DLD1 (cell line): ENCODE measurements around the gene ZSCAN10.

ENCODE experiments used
- in situ Hi-C: cut with HindIII; loops from 2 replicates; pipeline ENCODE4 v1.10.0; 2017; ENCODE audit warnings: low sequenced_read_pairs

The ZSCAN10 gene

DNA sequence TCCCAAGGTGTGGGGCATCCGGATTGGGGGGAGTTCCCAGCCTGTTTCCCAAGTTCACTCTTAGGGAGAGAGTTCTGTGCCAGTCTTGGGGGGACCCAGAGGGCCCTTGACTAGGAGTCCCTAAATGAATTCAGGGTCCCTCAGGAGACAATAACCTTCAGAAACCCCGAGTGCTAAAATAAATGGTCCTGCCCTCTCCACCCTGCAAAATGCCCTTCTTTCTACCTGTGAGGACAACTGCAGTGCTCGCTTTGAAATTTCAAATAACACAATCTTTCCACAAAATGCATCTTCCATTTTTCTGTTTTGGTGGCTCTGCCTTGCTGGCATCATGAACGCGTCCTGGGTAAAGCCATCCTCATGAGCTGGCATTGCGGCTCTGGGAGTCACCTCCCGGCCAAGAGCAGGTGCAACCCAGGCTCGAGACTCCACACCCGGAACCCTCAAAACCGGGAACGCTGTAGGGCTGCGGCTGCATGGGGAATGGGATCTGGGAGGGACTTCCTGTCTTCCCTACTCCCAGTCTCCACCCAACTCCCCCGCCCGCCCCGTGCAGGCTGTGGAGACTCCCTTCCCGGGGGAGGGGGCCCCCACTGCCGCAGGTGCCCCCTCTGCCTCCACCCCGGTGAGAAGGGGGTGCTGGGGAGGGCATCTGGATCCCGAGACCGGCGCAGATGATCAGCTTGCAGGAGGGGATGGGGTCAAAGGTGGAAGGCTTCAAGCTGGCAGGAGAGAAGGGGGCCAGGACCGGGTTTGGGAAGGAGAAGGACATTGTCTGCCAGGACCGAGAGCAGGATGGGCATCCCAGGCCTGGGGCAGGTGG is 13.2 kb upstream of the ZSCAN10 start, which contains the start of gene ZNF205:
Gene ZNF205 (plus strand): TSS at position 529 of the 823 bp plus-strand sequence. CDS start 845 bp downstream, outside the sequence.
- in situ Hi-C loops: no loop called here

DNA sequence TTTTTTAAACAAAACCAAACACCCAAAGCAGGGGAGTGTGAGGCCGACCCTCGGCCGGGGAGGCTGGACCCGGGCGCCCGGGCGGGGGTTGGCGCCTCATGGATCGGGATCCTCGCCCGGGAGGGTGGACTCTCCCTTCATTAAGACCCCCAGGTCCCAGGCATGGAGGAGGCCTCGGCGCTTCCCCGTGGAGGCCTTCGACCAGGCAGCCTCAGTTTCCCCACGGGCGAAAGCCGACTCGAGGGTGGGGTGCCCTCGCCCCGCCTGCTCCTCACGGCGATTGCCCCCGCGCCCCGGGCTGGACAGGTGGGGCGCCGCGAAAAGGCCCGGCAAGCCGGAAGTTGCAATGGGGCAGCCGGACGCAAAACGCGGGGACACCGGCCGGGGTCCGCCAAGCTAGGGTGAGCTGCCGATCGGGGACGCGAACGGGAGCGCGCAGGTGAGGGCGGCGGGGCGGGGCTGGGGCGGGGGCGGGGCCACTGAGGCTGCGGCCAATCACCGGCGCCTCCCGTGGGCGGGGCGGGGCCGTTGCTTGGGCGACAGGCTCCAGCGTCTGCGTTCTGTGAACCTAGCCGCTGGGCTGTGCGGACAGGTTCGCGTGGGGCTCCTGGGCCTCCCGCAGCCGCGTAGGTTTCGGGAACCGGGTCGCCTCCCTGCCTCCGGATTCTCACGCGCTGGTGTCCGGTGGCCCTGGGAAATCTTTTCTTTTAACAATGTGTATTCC is 7.3 kb upstream of the ZSCAN10 start:
- in situ Hi-C loops: no loop called here

DNA sequence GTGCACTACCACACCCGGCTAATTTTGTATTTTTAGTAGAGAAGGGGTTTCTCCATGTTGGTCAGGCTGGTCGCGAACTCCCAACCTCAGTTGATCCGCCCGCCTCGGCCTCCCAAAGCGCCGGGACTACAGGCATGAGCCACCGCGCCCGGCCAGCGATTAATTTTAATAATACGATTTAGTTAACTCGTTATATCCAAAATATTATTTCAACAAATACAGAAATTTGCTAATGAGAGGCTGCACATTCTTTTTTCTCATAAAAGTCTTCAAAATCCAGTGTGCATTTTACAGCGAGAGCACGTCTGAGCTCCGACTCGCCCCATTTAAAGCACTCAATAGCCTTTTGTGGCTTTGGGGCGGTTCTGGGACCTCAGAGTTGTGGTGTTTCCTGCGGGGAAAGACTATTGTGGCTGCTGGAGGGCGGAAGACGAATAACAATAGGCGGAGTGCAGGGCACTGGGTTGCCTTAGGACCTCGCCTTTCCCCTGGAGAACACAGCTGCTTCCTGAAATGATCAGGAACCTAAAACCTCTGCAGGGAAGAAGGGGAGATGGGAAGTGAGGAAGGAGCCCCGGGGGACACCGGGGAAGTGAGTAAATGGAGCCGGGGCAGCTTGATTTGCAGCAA is 2.9 kb upstream of the ZSCAN10 start:
- in situ Hi-C loops: no loop called here

DNA sequence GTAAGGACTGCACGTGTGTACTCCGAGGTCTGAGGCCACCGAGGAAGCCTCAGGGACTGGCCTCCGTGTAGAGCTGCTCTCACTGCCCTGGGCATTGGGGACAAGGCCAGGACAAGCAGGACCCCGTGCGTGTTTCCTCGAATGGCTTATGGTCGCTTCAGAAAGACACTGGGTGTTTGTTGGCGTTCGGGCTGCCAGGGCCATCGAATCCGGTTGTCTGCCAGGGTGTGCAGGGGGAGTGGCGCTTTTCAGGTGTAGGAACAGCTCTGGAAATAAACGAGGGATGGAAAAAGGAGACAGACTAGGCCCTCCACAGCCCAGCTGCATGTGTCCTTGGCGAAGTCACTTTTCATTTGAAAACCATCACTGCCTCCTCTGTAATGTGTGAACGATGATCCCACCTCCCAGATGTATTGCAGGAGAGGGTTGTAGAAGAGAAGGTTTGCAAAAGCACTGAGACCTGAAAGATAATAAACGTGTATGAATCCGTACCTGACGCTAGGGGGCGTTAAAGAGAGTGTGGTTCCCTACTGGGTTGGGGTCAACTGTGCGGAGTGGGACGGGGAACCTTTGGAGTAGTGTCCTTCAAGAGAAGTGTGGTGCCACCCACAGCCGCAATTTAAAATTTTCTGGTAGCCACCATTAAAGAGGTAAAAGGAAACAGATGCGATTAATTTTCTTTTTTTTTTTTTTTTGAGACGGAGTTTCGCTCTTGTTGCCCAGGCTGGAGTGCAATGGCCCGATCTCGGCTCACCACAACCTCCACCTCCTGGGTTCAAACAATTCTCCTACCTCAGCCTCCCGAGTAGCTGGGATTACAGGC is 2.1 kb upstream of the ZSCAN10 start:
- in situ Hi-C loops: no loop called here

DNA sequence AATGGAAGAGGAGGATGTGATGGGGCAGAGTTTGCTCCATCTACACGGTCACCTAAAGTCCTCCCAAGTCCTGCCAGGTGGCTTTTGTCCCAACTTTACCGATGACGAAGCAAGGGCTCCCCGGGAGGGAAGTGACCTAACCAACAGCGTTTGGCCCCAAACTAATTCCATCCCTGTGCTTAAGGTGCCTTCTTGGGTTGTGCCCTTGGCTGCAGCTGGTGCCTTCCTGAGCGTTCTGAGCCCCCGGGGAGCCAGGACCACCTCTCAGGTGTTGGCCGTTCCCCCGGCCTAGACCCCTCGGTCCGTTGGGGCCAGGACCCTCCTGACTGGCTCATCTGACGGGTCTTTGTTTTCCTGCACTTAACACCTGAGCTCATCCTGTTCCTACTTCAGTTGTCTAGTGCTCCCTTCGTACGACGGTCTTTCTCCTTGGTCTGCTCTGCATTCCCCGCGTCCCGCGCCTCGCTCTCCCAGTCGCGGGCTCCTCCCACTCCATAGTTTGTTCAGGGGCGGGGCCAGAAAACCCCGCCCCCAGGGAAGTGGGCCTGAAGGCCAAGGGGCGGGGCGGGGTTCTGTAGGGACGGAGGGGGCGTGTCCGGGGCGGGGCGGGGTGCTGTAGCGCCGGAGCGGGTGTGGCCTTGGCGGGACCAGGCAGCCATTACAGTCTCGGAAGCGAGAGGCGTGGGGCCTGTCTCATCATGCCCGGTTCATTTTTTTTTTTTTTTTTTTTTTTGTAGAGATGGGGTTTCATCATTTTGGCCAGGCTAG is 822 bp upstream of the ZSCAN10 start:
- in situ Hi-C loops: no loop called here

DNA sequence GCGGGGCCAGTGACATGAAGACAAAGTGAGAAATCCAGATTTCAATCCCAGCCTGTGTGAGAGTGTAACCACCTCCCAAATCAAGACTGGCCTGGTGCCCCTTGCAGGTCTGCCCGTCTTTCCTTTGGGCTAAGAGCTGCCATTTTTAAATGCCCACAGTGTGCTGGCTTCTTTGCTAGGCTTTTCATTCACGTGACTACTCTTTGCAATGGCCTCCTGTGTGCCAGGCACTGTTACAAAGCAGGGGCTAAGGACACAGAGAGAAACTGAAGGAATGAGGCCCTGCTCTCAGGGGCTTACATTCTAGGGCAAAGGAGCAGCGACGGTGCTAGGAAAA is 269 bp upstream of the ZSCAN10 start:
- in situ Hi-C loops: no loop called here

DNA sequence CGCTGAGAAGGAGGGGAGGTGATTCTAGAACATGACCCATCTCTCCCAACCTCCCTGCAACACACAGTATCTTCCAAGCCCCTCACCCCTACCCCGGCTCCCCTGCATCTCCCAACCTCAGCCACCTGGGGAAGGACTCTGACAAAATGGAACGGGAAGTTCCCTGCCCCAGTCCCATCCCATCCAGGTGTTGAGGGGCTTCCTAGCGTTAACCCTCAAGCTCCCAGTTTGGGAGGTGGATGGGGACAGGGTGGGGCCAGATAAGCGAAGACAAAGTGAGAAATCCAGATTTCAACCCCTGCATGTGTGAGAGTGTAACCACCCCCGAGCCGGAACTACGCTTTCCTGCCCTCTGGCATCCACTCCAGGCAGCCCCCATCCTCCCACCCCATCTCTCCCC is 1.8 kb downstream of the ZSCAN10 start:
- in situ Hi-C loops: no loop called here

DNA sequence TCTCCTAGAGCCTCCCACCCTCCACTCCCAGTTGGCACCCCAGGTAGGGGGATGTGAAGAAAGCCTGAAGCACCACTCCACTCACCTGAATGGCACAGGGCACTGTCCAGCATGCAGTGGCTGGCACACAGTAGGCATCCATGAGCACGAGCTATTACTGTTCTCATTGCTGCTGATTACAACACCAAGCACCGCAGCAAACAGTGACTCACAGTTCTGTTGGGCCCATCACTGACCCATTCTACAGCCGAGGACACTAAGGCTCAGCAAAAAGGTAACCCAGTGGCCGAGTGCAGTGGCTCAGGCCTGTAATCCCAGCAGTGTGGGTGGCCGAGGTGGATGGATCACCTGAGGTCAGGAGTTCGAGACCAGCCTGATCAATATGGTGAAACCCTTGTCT is 2.7 kb downstream of the ZSCAN10 start:
- in situ Hi-C loops: no loop called here

DNA sequence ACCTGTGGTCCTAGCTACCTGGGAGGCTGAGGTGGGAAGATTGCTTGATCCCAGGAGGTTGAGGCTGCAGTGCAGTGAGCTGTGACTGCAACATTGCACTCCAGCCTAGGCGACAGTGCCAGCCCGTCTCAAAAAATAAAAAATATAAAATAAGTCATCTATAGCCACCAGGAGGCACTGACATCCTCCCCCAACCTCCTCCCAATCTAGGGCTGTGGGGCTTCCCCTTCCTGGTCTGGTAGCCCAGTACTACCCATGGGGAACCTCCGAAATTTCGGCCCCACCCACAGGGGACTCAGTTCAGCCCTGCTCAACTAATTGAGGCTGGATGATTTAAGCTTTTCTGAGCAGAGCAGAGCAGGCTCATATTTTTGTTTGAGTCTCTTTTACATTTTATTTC is 3.2 kb downstream of the ZSCAN10 start:
- in situ Hi-C loops: no loop called here

DNA sequence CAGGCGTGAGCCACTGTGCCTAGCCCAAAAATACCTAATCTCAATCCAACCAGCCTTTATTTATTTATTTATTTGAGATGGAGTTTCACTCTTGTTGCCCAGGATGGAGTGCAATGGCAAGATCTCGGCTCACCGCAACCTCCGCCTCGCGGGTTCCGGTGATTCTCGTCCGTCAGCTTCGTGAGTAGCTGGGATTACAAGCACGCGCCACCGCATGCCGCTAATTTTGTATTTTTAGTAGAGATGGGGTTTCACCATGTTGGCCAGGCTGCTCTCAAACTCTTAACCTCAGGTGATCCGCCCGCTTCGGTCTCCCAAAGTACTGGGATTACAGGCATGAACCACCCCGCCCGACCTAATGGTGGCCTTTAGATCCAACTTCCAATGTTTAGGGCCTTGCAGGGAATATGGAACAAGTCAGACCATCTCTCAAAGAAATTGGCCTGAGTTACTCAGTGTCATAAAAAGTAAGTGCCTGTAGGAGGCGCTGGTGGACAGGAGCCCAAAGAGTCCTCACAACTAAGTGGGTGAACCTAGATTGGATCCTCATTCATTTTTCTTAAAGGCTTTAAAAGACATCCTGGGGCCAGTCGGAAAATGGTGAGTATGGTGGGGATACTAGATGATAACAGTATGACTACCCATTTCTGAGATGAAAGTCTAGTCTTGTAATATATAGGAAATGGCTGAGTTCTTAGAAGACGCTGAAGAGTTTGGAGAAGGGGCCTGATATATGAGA is 4.6 kb downstream of the ZSCAN10 start:
- in situ Hi-C loops: no loop called here

DNA sequence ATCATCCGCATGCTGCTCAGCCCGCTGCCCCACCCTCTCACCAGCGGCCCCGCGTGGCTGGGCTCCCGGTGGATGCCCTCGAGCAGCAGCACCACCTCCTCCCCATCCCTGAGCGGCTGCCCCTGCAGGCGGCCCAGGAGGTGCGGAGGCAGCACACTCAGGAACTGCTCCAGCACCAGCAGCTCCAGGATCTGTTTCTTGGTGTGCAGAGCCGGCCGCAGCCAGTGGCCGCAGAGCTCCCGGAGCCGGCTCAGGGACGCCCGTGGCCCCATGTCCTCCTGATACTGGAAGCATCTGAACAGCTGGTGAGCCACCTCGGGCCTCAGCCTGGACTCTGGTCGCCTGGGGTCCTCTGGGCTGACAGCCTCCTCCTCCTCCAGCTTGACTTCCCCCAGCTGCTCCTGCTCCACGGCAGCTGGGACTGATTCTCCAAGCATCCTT is 6.6 kb downstream of the ZSCAN10 start:
- in situ Hi-C loops: no loop called here

DNA sequence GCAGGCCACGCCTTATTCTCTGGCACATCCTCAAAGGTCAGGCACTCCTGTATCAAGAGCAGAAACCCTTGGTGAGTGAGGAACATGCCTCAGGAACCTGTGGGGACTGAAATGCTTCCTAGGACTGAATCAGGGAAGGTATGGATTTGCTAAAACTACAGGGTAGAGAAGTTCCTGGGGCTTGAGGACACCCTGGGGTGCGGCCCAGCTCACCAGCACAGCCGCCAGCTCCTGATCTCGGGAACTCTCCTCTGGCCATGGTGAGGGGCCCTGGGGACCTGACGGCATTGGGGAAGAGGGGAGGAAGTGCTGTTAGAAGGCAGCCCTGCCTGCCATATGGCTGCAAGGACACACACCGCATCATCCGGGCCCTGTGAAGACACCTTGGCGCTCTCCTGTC is 7.5 kb downstream of the ZSCAN10 start:
- in situ Hi-C loops: no loop called here

DNA sequence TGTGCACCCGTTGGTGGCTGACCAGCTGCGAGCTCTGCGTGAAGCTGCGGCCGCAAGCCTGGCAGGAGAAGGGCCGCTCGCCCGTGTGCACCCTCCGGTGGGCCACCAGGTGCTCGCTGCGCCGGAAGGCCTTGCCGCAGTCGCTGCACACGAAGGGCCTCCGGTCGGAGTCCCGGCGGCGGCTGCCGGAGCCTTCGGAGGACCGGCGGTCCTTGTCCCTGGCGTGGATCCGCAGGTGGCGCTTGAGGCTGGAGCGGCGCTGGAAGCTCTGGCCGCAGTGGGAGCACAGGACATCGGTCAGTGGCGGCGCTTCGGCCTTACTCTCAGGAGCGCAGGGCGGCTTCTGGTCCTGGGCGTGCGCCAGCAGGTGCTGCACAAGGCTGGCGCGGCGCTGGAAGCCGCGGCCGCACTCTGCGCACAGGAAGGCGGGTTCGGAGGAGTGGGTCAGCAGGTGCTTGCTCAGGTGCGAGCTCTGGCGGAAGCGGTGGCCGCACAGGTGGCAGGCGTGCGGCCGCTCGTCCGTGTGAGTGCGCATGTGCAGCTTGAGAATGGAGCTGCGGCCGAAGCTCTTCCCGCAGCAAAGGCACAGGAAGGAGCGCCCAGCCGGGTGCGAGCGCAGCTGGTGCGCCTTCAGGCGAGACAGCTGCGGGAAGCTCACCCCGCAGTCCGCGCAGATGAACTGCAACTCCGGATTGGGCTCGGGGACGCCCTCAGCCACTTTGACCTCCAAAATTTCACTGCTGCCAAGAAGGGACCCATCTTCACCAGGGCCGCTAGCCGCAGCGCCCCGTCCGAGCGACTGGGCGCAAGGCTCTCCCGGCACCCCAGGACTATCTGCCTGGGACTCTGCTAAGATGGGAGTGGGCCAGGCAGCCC is 9.1 kb downstream of the ZSCAN10 start:
- in situ Hi-C loops: no loop called here

DNA sequence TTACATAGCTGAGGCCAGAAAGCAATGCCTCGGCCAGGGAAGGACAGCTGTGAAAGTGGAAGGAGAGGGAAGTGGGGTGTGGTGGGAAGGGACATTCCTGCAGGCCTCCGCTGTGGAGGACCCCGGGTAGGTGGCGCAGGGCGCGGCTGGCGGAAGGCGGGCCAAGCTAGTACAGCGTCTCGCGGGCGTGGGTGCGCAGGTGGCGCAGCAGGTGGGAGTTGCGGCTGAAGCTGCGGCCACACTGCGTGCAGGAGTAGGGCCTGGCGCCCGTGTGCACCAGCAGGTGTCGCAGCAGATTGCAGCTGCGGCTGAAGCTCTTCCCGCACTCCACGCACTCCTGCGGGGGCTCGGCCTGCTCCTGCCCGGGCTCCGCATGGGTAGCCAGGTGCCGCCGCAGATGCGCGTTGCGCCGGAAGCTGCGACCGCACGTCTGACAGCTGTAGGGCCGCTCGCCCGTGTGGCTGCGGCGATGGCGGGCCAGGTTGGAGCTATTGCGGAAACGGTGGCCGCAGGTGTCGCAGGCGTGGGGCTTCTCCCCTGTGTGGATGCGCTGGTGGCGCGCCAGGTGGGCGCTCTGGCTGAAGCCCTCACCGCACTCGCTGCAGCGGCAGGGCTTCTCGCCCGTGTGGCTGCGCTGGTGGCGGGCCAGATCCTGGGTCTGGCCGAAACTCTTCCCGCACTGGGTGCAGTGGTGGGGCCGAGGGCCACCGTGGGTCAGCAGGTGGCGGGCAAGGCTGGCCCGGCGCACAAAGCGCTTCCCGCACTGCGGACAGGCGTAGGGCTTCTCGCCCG is 10.0 kb downstream of the ZSCAN10 start:
- in situ Hi-C loops: no loop called here

DNA sequence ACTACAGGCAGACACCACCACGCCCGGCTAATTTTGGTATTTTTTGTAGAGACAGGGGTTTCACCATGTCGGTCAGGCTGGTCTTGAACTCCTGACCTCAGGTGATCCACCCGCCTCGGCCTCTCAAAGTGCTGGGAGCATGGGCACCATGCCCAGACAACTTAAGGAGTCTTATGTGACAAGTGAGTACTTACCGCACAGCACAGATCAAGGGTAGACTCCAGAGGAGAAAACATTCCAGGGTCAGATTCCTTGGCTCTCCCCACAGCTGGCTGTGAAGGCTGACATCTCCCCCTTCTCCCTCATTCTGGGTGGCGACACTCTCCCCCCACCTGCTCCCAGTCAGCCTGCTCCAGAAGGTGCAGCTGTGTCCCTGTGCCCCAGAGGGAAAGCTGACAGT is 10.6 kb downstream of the ZSCAN10 start:
- in situ Hi-C loops: no loop called here

DNA sequence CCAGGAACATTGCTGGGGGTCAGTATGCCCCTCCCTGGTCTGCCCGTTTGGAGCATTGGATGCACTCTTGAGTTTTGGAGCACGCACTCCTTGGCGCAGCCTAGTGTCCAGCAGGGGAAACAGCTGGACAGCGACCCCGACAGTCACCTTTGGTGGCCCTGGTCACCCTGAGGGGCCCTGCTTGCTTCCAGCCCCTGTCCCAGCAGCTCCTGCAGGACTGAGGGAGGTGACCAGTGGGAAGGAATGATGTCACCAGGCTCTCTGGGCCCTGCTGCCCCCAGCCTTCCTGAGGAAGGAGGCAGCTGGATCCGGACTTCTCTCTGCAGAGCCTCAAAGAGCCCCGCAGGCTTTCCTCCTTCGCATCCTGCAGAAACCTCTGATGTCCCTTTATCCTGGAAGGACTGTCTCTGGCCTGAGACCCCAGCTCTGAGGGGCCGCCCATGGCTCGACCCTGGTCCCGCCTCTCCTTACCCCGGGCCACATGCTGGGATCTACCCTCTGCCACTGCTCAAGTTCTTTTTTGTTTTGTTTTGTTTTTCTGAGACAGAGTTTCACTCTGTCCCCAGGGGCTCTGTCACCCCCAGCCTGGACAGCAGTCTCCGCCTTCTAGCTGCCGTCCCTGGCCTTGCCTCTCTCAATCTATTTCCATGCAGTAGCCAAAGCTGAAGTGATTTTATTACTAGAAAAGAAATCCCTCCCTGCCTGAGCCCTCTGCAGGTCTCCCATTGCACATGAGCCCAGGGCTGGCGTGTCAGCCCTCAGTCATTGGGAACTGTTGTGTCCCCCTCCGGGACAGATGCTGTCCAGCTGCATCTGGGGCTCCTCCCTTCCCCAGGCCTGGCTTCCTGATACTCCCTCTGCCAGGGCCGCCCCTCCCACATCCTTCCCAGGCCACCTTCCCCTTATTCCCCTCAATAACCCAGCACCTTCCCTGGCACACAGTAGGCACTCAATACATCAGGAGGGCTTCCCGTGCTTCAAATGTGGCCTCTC is 11.6 kb downstream of the ZSCAN10 start:
- in situ Hi-C loops: no loop called here
